Ovary (tissue), 3 donors: ENCODE results near the gene UBE2G1.

Source experiments
- EP300 ChIP-seq: sonication (generic); formaldehyde crosslinking; IDR thresholded peaks from one replicate; pipeline ENCODE4 v1.6.1; 2017; ENCODE audit warnings: antibody characterized with exemption
- POLR2A ChIP-seq: fragments of 450-650 bp; IDR thresholded peaks from one replicate; pipeline ENCODE4 v1.6.1; 2017; ENCODE audit warnings: antibody characterized with exemption, mild to moderate bottlenecking, moderate library complexity
- TF ChIP-seq, protein P1 (sequence below), 3 donors: fragments of 450-650 bp in 2 of 3; fragments of 200-600 bp in 1 of 3; IDR thresholded peaks; one replicate each; pipeline versions ENCODE4 v1.5.1 to v1.8.0; 2016 to 2022; ENCODE audit warnings: antibody characterized with exemption in 3 of 3, mild to moderate bottlenecking in 1 of 3
- donor health status: DM: no; HTN: no; CAD: no.

DNA sequence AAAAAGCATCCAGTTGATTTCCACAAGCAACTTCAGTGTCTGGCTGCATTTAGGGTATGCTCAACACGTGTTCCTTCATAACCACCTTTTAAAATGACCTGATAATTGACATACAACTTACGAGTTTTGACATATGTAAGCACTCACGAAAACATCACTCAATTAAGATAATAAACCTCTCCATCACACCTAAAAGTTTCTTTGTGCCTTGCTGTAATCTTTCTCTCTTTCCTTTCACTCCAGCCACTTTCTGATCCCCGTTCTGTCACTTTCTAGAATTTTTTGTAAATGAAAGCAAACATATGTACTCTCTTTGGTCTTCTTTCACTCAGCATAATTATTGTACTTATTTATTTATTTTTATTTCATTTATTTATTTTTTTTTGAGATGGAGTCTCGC lies 20.7 kb upstream of the UBE2G1 start:
- TF ChIP-seq POLR2A (no peak), EP300 (no peak)
- TF ChIP-seq, protein P1, sequence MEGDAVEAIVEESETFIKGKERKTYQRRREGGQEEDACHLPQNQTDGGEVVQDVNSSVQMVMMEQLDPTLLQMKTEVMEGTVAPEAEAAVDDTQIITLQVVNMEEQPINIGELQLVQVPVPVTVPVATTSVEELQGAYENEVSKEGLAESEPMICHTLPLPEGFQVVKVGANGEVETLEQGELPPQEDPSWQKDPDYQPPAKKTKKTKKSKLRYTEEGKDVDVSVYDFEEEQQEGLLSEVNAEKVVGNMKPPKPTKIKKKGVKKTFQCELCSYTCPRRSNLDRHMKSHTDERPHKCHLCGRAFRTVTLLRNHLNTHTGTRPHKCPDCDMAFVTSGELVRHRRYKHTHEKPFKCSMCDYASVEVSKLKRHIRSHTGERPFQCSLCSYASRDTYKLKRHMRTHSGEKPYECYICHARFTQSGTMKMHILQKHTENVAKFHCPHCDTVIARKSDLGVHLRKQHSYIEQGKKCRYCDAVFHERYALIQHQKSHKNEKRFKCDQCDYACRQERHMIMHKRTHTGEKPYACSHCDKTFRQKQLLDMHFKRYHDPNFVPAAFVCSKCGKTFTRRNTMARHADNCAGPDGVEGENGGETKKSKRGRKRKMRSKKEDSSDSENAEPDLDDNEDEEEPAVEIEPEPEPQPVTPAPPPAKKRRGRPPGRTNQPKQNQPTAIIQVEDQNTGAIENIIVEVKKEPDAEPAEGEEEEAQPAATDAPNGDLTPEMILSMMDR (IDR thresholded peaks at IDR 0.05) = no peak
